H1 (cell line): Measurements from ENCODE around the gene GNG5. TPM values are rescaled to one million over a fixed set of nuclear protein-coding genes. Genes with fewer than 3 reads are reported as not detected.

Experiments used
- polyA plus RNA-seq, 7 experiments: library from polyadenylated mRNA; depleted of rRNA in 3 of 7; stranded (reverse) in 5 of 7; unstranded in 2 of 7; fragments of >200 nt in 5 of 7; fragments of 200-250 nt in 2 of 7; gene quantifications; 1 replicate in 5 of 7; 2 replicates in 1 of 7; 4 replicates in 1 of 7; pipeline versions ENCODE4 v1.2.1 to v1.2.3, GENCODE V29; 2011 to 2013; ENCODE audit warnings: missing spikeins in 2 of 7, mixed read lengths in 2 of 7
- total RNA-seq: library from RNA; stranded (reverse); fragmentation: NEBNext Ultra II Directional; extraction: Animal tissue kit (Norgen Biotek cat#: 25700); gene quantifications from 2 replicates; pipeline ENCODE4 v1.2.1, GENCODE V29; 2021

The GNG5 gene
- total and polyA plus RNA-seq, 2 of the 8 experiments (the other 6 are each of a cell fraction or from before 2014, with no cell fraction given) = 94.0 to 104 TPM

Other genes with a start within 250 kb of the GNG5 start
- gene SAMD13, start 204.9 kb downstream of the GNG5 start, total RNA-seq = 1.8 and 2.3 TPM in 2 replicates
- 0.66 and 0.86 TPM in 2 replicates for gene SAMD13, start 204.9 kb downstream of the GNG5 start, polyA plus RNA-seq (2011; rRNA removed)
- gene DNASE2B, start 108.1 kb downstream of the GNG5 start, total RNA-seq = not detected in 2 replicates
- gene DNASE2B, start 108.1 kb downstream of the GNG5 start, polyA plus RNA-seq (2011; rRNA removed) = not detected in 2 replicates
- 41.8 and 42.4 TPM in 2 replicates for gene RPF1, start 27.3 kb downstream of the GNG5 start, total RNA-seq
- 10.4 and 18.7 TPM in 2 replicates for gene RPF1, start 27.3 kb downstream of the GNG5 start, polyA plus RNA-seq (2011; rRNA removed)
- gene SPATA1, start 195 bp downstream of the GNG5 start, total RNA-seq = 1.1 TPM in 2 replicates
- gene SPATA1, start 195 bp downstream of the GNG5 start, polyA plus RNA-seq (2011; rRNA removed) = 0.51 TPM in 1 of 2 replicates, not detected in the other
- gene CTBS, start 67.9 kb upstream of the GNG5 start, total RNA-seq = 4.1 and 4.5 TPM in 2 replicates
- 2.1 and 3.3 TPM in 2 replicates for gene CTBS, start 67.9 kb upstream of the GNG5 start, polyA plus RNA-seq (2011; rRNA removed)
- 29.2 and 31.3 TPM in 2 replicates for gene SSX2IP, start 183.9 kb upstream of the GNG5 start, total RNA-seq
- gene SSX2IP, start 183.9 kb upstream of the GNG5 start, polyA plus RNA-seq (2011; rRNA removed) = 2.2 and 4.0 TPM in 2 replicates